CD4-positive, CD25-positive, alpha-beta regulatory T cell (primary cell): ENCODE results near the gene EGLN3. TPM values are rescaled to one million over a fixed set of nuclear protein-coding genes. Genes with fewer than 3 reads are reported as not detected.

ENCODE experiments used
- ATAC-seq, 2 donors: fragments of 150-1000 bp; cut with Tn5 transposase; one replicate each; pipeline ENCODE4 v1.10.0; 2021; ENCODE audit warnings: low read depth in 2 of 2, moderate number of reproducible peaks in 2 of 2, moderate library complexity in 1 of 2
- DNase-seq, 3 donors: peaks; one replicate each; pipeline versions ENCODE4 v3.0.0 to v3.0.0-alpha.2; 2012 to 2022; ENCODE audit warnings: mixed read lengths in 1 of 3
- H3K27ac ChIP-seq: one replicate; pipeline ENCODE4 v1.7.0; 2013; ENCODE audit warnings: mild to moderate bottlenecking, low read length; ENCODE audit not compliant: insufficient read depth, poor library complexity, severe bottlenecking
- H3K27me3 ChIP-seq: one replicate; pipeline ENCODE4 v1.7.0; 2013; ENCODE audit warnings: low read length; ENCODE audit not compliant: control insufficient read depth, insufficient read depth
- H3K36me3 ChIP-seq: one replicate; pipeline ENCODE4 v1.7.0; 2013; ENCODE audit warnings: mild to moderate bottlenecking, low read length, moderate library complexity; ENCODE audit not compliant: control insufficient read depth, insufficient read depth
- H3K4me1 ChIP-seq: 2 replicates; pipeline ENCODE4 v1.7.0; 2013; ENCODE audit warnings: mild to moderate bottlenecking, low read length; ENCODE audit not compliant: insufficient read depth, control insufficient read depth, poor library complexity, severe bottlenecking
- H3K4me3 ChIP-seq: one replicate; pipeline ENCODE4 v1.7.0; 2013; ENCODE audit warnings: low read depth, mild to moderate bottlenecking, low read length, moderate library complexity
- H3K9me3 ChIP-seq, 2 experiments: 1 replicate in 1 of 2; 2 replicates in 1 of 2; pipeline ENCODE4 v1.7.0; 2013; ENCODE audit warnings: low read length in 2 of 2, mild to moderate bottlenecking in 1 of 2, moderate library complexity in 1 of 2; ENCODE audit not compliant: control insufficient read depth in 2 of 2
- H3K27ac Mint-ChIP-seq, 3 donors: one replicate each; pipeline ENCODE4 v1.8.0; 2020 to 2022; ENCODE audit warnings: mild to moderate bottlenecking in 3 of 3, mixed read lengths in 3 of 3, moderate library complexity in 2 of 3
- H3K27me3 Mint-ChIP-seq: one replicate; pipeline ENCODE4 v1.8.0; 2022; ENCODE audit warnings: mild to moderate bottlenecking, mixed read lengths
- H3K36me3 Mint-ChIP-seq: one replicate; pipeline ENCODE4 v1.8.0; 2020; ENCODE audit warnings: mixed read lengths
- H3K4me1 Mint-ChIP-seq, 4 donors: one replicate each; pipeline ENCODE4 v1.8.0; 2020 to 2022; ENCODE audit warnings: mixed read lengths in 4 of 4, mild to moderate bottlenecking in 1 of 4
- H3K4me3 Mint-ChIP-seq, 4 donors: one replicate each; pipeline ENCODE4 v1.8.0; 2020 to 2022; ENCODE audit warnings: mild to moderate bottlenecking in 4 of 4, mixed read lengths in 4 of 4, moderate library complexity in 3 of 4
- H3K9me3 Mint-ChIP-seq, 7 donors: one replicate each; pipeline ENCODE4 v1.8.0; 2020 to 2022; ENCODE audit warnings: mixed read lengths in 7 of 7, mild to moderate bottlenecking in 3 of 7, moderate library complexity in 2 of 7
- polyA plus RNA-seq, 4 donors: library from polyadenylated mRNA; unstranded; fragments of 300-500 nt; fragmentation: Illumina TruSeq; gene quantifications; one replicate each; pipeline ENCODE4 v1.2.3, GENCODE V29; 2021
- total RNA-seq: library from RNA; stranded (reverse); gene quantifications from one replicate; pipeline ENCODE4 v1.2.3, GENCODE V29; 2022

Gene EGLN3
- total and polyA plus RNA-seq, 5 donors from 2014 or later, result 0.24 to 1.4 TPM; not detected in 3

DNA sequence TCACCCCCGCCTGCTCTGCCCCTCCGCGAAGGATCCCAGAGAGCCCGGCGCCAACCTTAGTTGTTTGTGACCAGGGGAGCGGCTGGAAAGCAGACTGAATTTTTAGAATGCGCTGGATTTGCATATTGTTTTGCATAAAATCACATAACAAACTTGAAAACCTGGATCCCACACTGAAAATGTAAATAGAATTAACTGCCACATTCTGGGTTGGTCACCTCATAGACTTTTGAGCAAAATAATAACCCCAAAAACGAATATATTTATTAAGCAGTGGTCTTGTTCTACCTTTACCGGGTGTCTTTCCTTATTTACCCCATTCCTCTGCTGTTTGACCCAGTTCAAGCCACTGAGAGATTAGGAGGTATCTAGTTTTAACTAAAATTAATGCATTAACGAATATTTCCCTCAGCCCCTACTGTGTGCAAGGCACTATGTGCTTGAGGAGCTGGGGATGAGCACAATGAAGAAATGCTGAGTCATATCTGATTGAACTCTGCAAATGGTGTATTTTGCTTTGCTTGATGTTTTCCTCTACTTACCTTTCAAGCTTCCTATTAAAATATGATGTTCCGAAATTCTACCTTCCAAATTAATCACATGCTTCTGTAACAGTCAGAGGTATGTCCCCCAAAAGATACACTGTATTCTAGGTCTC is 438 bp upstream of the EGLN3 start:
- peaks cover 14% of the 10 kb centered on the region for H3K27me3 ChIP-seq
- no peaks in the 10 kb centered on the region for H3K36me3 Mint-ChIP-seq

DNA sequence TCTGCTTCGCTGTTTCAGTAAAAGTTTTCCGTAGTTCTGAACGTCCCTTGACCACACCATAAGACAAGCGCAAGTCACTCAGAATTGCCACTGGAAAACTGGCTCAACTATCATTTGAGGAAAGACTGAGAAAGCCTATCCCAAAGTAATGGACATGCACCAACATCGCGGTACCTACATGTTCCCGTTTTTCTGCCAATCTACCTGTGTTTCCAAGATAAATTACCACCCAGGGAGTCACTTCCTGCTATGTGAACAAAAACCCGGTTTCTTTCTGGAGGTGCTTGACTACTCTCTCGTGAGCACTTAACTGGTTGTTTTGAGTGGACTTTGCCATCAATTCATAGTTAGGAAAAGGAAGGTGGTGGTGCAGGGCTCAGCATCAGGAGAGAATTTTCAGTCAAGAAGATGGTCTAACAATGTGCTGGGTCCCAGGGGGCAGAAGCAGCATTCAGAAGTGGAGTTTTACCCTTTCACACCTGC is 1.4 kb downstream of the EGLN3 start:
- Histone ChIP-seq H3K9me3 (no peaks in the 10 kb centered on the region), H3K27me3 (peaks cover 14% of the 10 kb centered on the region), H3K4me3 (no peak overlapping the region), H3K36me3 (no peaks in the 10 kb centered on the region), H3K4me1 (peaks cover 8% of the 10 kb centered on the region), H3K27ac (no peak overlapping the region)
- H3K36me3 Mint-ChIP-seq, result no peaks in the 10 kb centered on the region
- peaks cover 0 to 13% (median 1%) of the 10 kb centered on the region in 4 donors for H3K4me1 Mint-ChIP-seq
- DNase-seq (no peak), ATAC-seq (no peak)
- H3K4me3 Mint-ChIP-seq, result no peak overlapping the region
- H3K27ac Mint-ChIP-seq, result no peak overlapping the region
- H3K27me3 Mint-ChIP-seq, result peaks cover 57% of the 10 kb centered on the region
- H3K9me3 Mint-ChIP-seq, result peaks cover 0 to 4% (median 0%) of the 10 kb centered on the region in 7 donors

More for the DNA sequence above, 438 bp upstream of the EGLN3 start:
- H3K4me1 Mint-ChIP-seq, result peaks cover 0 to 13% (median 1%) of the 10 kb centered on the region in 4 donors
- Histone ChIP-seq H3K36me3 (no peaks in the 10 kb centered on the region), H3K27ac (no peak overlapping the region), H3K9me3 (no peaks in the 10 kb centered on the region), H3K4me1 (peaks cover 8% of the 10 kb centered on the region), H3K4me3 (no peak overlapping the region)
- H3K27ac Mint-ChIP-seq, result no peak overlapping the region
- no peak for DNase-seq
- peaks cover 63% of the 10 kb centered on the region for H3K27me3 Mint-ChIP-seq
- ATAC-seq, result no peak
- peaks cover 0 to 3% (median 0%) of the 10 kb centered on the region in 7 donors for H3K9me3 Mint-ChIP-seq
- peak overlapping the region in 3 of 4 donors; percentile 13 to 31 (median 15) for H3K4me3 Mint-ChIP-seq

DNA sequence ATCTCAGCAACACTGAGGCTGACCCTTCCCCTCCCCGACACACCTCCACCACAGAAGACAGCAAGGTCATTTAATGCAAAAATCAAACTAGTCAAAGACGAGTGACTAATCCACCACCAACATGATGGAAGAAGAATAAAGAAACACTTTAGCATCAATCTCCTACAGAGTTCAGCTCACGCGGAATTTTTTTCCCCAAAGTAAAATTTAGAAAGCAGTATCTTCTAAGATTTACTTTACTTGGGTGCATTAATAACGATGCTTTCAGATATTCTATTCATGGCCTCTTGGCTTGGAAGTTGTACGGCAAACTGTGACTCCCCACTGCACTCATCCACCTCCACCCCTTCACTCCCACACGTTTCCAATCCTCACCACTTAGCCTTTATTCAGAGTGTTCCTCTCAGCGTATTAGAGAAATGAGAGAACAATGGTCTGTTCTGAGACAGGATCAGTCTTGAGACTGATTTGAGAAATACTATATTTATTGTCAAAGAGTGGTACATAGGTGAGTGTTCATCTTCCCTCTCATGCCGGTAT is 1.9 kb downstream of the EGLN3 start:
- H3K27me3 ChIP-seq, result peaks cover 14% of the 10 kb centered on the region
- H3K9me3 ChIP-seq, result no peaks in the 10 kb centered on the region
- H3K27ac ChIP-seq, result no peak overlapping the region
- DNase-seq, result no peak
- peaks cover 8% of the 10 kb centered on the region for H3K4me1 ChIP-seq
- Mint-ChIP-seq H3K4me1 (peaks cover 0 to 13% (median 1%) of the 10 kb centered on the region in 4 donors), H3K27me3 (peaks cover 56% of the 10 kb centered on the region), H3K36me3 (no peaks in the 10 kb centered on the region), H3K27ac (no peak overlapping the region), H3K9me3 (peaks cover 0 to 4% (median 0%) of the 10 kb centered on the region in 7 donors), H3K4me3 (no peak overlapping the region)
- H3K4me3 ChIP-seq, result no peak overlapping the region
- H3K36me3 ChIP-seq, result no peaks in the 10 kb centered on the region
- no peak for ATAC-seq

DNA sequence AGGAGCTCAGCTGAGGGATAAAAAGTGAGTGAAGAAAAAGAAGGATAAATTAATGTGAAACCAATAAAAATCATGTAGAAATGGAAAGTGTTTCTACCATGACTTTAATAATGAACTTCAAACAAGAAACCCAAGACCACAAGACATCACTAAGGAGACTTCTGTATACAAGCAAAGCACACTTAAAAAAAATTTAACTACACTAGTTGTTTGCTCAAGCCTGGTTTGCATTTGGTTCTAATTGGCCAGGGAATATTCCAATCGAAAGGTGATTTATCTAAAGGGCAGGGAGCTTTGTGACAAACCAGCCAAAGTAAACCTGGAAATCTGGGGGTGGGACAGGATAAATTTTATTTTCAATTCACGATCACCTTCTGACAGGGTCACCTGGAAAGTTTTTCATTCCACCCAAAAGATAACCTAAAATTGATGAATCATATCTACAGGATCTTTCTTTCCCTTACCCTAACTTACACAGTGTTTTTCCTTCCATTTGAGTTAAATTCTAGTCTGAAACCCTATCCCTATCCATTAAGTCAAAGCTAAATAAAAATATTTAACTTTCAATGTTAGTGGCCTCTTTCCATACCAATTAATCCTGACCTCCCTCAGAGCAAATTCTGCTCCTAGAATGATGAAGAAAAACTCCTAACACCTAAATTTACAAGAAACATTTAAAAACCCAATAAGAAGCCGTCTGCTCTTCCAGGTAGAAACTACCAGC is 2.6 kb downstream of the EGLN3 start:
- Mint-ChIP-seq H3K36me3 (no peaks in the 10 kb centered on the region), H3K4me3 (no peak overlapping the region), H3K27ac (no peak overlapping the region), H3K4me1 (peaks cover 0 to 13% (median 1%) of the 10 kb centered on the region in 4 donors), H3K9me3 (peaks cover 0 to 4% (median 0%) of the 10 kb centered on the region in 7 donors), H3K27me3 (peaks cover 56% of the 10 kb centered on the region)
- Histone ChIP-seq H3K4me1 (peaks cover 8% of the 10 kb centered on the region), H3K27ac (no peak overlapping the region), H3K27me3 (peaks cover 14% of the 10 kb centered on the region), H3K36me3 (no peaks in the 10 kb centered on the region), H3K9me3 (no peaks in the 10 kb centered on the region), H3K4me3 (no peak overlapping the region)
- DNase-seq (no peak), ATAC-seq (no peak)

DNA sequence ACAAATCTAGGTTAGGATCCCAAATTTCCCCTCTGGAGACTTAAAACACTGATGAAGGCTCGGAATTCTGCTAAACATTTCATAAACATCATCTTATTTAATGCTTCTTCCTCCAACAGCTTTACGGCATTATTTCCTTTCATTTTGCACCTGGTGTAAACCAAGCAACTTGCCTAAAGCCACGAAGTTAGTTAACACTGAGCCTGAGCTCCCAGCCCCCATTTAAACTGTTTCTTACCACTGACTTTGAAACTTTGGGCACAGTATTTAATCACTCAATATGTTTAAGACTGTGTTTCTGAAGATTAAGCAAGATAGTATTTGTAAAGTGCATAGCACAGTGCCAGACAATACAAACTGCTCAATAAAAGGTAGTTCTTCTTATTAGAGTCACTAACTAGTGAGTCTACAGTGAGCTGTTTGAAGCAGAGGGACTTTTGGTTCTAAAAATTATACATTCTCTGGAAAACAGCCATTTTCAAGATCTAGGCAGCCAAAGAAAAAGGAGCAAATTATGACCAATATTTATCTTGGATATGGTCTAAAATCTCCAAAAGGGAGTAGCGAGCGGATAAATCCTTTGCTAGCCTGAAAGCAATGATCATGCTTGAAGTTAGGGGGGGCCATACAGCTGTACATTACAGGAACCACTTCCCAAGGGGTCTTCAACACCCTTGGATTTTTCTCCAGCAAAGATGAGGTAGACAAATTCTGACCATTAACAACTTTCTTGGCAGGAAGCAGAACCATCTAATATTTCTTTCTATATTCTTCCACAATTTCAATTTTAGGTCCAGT is 4.0 kb downstream of the EGLN3 start:
- Histone ChIP-seq H3K9me3 (no peaks in the 10 kb centered on the region), H3K36me3 (no peaks in the 10 kb centered on the region), H3K27me3 (peaks cover 14% of the 10 kb centered on the region), H3K4me3 (no peak overlapping the region), H3K4me1 (peaks cover 8% of the 10 kb centered on the region), H3K27ac (no peak overlapping the region)
- Mint-ChIP-seq H3K27me3 (peaks cover 45% of the 10 kb centered on the region), H3K36me3 (no peaks in the 10 kb centered on the region), H3K4me1 (peaks cover 0 to 13% (median 1%) of the 10 kb centered on the region in 4 donors), H3K9me3 (peaks cover 0 to 4% (median 0%) of the 10 kb centered on the region in 7 donors), H3K27ac (no peak overlapping the region), H3K4me3 (no peak overlapping the region)
- ATAC-seq (no peak), DNase-seq (peak in 1 of 3 donors; percentile 13)

DNA sequence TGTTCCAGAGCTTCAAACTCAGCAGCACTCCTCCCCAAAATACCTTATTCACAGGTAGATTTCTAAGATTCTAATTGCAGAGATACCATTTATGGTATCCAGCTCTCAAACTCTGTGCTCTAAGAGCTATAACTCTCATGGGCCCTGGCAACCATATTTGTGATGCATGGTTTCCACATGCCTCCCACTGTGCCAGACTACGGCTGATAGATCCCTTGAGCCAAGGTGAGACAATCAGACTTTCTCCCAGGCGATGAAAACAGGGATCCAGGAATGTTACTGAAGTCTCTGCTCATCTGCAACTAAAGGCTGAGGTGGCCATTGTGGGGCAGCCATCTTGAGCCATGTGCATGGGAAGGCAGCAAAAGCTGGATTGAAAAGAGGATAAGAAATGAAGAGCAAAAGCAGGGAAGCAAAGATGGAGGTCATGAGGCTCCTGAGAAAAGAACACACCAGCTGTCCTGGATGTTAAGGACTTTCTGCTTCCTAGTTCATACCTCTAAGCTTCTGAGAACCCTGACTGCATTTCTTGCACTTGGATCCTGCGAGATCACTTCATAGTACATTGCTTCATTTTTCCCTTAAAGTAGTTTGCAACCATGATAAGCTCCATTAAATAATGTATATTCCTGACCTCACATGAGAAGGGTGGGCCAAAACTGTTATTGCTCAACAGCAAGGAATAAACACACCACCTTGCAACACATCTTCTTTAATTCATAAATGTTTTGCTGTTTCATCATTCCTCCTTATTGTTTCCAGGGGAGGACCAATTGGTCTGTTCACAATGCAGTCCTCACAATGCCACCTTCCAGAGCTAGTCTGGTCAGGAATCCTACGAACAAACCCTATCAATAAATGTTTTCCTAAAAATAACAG is 5.4 kb downstream of the EGLN3 start:
- peaks cover 6% of the 10 kb centered on the region for H3K27me3 ChIP-seq
- H3K27ac ChIP-seq, result no peak overlapping the region
- Mint-ChIP-seq H3K4me1 (peaks cover 0 to 2% (median 0%) of the 10 kb centered on the region in 4 donors), H3K27me3 (peaks cover 33% of the 10 kb centered on the region), H3K36me3 (no peaks in the 10 kb centered on the region), H3K4me3 (no peak overlapping the region), H3K9me3 (peaks cover 0 to 6% (median 0%) of the 10 kb centered on the region in 7 donors), H3K27ac (no peak overlapping the region)
- no peaks in the 10 kb centered on the region for H3K36me3 ChIP-seq
- H3K4me3 ChIP-seq, result no peak overlapping the region
- no peaks in the 10 kb centered on the region for H3K9me3 ChIP-seq
- DNase-seq (no peak), ATAC-seq (no peak)
- H3K4me1 ChIP-seq, result no peaks in the 10 kb centered on the region
